ENCODE measurements around the gene REEP1.
A peak's percentile ranks its signal among the peaks of the same experiment; 100 is the strongest.
"Not testable (repeated sequence)": the region's sequence is repeated elsewhere in the genome, so short reads cannot be mapped to it uniquely, and the experiment has no call there.

Gene REEP1

DNA sequence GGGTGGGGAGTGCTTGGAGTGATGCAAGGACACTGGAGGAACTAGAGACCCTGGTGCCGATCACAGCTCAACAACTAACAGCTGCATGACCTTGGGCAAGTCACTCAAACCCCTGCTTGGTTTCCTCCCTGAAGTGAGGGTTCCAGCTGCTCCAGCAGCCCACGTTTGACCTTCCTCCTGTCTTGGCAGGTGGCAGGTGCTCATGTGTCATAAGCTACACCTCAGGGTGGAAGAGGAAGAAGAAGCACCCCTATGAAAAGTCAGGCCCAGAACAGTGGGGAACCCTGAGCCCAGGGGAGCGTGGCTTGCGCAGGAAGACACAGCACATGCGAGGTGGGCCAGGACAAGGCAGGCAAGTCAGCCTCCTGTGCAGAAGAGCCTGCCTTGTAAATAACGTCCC, 95.8 kb downstream of the REEP1 start:
- DNase-seq, result peak in 1 of 2 donors; percentile 10

DNA sequence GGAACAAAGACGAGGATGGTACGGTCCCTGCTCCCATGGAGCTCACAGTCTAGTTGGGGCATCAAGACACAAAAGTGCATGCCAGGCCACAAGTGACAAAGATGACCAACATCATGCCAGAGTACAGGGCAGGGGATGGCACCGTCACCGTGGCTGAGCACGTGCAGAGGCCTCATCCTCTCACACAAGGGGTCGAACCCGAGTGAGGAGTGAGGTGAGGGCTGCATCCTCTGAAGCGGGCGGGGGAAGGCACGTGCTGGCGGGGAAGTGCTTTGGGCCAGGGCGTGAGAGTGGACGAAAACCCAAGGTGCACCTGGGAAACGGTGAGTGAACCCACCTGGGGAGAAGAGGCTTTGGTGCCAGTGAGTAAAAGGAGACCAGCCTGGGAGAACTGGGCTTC, 97.2 kb downstream of the REEP1 start:
- DNase-seq, result no peak

DNA sequence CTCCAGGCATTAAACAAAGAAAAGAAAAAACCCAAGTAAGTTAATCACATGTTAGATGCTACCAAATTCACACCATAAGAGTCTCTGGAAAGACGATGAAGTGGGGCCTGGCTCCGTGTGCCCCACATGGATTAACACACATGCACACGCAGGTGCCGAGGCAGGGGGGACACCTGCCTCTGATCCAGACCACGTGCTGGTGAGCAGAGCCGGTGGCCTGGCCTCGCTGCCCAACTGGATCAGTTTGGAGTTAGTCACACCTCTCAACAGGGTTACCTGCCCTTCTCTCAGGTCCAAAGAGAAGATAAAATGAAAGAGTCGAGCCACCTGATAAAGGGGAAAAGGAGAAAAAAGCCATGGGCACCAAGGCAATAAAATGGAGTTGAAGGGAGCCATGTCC, 97.7 kb downstream of the REEP1 start:
- no peak for DNase-seq

DNA sequence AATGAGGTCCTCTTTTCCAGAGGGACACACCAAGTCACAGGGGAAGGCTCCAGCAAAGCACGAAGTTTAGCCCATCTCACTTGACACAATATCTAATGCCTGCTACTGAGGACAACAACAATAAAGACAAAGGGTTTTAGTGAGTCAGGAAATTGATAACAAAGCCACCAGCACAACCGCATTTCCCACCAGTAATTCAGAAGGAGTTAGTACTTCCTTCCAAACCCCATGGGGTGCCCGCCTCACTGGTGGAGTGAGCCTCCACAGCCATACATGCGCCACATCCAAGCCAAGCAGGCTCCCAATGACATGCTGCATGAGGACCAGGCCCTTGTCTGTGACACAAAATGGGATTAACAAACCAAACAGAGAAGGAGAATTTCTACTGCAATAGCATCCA, 98.1 kb downstream of the REEP1 start:
- DNase-seq, result no peak

DNA sequence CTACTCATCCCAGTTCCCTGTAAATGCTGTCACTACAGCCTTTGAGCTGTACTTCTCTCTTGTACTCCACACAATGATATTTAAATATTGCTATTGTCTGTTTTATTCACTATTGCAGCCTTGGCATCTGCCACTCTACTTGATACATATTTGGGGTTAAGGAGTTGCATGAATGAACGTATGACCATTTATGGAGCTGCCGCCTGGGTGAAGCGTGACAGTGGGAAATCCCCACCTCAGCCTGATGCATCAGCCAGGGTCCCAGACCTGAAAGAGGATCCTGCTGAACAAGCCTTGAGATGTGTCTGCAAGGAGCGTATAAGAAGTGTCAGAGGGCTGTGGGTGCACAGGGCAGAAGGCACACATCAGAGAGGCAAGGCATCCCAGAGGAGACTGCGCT, 99.1 kb downstream of the REEP1 start:
- DNase-seq, result peak; percentile 30 to 73

DNA sequence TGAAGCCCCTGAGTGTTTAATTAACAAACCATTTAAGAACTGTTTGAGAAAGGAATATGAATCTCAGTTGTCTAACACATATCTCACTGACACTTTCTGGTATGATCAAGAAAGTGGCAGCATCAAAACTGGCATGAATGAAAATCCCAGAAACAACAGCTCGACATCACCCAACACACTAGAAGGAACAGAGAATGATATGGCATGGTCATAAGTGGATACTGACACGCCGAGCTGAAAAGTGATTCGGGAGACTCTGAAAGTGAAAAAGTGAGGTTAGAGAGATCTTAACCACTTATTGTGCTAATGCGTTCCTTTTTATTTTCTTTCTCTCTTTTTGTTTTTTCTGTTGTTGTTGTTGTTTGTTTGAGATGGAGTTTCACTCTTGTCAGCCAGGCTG, 100.3 kb downstream of the REEP1 start:
- DNase-seq, result no peak

DNA sequence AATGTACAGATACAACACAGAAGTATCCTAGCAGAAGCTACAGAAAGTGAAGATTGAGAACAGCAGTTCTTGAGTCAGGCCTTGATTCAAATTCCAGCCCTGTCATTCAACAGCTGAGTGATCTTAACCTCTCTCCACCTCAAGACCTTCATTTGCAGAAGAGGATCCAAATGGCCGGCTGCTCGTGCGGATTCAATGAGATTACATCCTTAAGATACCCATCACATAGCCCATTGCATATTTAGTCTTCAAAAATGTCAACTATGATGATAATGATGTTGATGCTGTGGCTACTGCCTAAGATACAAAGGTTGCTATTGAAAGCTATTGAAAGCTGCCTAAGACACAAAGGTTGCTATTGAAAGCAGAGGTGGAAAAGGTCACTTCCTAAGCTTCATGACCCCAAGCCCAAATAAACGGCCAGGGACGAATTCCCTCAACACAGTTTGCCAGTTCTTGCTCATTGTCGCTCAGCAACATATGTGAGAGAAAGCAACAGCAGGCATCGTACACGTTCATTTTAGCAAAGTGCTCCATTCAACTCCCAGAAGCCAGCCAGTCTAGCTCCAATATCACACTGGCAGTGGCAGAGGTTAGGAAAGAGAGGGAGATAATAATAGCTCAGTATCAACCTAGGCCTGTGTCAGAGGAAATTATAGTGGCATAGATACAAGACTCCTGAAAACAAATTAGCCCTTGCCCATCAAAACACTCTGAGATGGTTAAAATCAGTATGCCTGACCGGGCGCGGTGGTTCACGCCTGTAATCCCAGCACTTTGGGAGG, 102.0 kb downstream of the REEP1 start:
- DNase-seq, result no peak

DNA sequence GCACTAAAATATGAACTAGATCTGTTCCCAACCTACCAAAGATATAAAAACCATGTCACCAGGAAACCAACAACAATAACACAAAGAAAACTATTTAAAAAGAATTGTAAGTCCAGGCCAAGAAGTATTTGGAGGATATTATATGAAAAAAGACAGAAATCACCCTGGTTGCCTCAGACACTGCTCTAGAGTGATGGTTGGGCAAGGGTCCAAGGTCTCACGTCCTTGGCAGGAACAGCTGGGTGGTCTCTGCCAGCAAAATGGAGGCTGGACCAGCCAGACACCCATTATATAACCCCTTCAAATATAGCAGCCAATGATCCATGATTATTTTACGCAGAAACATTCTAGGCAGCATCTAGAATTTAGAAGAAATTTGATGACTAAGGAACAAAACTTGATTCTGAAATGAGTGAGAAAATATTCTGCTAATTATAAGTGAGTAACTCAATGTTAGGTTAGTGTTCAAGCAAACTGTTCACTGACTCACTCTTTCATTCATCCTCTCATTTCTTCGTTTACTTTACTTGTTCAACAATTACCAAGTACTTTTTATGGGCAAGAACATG, 102.8 kb downstream of the REEP1 start:
- no peak for DNase-seq

DNA sequence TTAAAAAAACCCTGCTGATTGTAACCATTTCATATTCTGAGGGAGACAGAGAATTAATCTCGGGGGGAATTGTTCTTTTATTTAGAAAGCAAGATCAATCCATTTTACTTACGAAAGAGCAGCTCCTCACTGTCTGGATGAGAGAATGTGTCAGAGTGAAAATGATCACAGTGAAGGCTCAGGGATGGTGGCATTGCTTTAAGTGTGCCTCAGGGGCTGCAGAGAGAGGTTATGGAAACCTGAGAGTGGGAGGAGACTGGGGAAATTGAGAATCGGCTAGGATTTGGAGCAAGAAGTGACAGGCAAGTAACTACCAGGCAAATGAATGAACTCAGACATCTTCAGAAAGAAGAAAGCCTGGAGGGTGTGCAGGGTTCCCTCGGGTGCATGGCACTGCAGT, 104.0 kb downstream of the REEP1 start:
- no peak for DNase-seq

DNA sequence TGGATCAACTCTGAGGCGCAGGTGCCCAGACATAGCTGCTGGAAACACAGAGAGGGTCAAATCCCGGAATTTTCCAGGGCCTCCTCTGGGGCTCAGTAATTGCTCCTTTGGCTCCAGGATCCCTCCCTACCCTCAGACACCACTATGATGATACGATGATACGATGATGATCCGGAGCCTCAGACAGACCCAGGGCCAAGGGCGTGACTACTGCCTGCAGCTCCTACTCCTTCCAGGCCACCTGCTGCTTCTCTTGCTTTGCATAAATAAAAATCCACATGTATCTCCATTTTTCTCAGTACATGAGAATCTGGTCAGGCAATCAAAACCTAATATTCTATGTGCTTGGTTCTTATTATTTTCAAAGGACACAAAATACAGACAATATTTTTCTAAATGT, 104.5 kb downstream of the REEP1 start:
- DNase-seq, result no peak

DNA sequence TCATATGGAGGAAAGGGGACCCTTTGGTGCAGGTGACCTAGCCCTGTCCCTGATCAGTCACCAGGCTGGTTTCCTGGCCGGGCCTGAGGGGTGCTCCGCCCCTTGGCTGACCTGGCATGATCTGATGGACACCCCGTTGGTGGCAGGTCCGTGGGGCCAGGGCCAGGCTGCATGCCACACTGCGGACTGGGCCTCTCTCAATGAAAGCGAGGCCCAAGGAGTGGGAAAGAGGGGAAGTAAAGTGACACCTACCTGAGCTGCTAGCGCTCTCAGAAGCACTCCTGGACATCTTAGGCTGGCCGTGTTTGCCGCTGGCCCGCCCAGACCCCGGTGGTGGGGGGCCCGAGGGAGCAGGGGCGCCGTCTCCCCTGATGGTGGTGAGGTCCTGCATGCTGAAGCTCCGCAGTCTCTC, 105.0 kb downstream of the REEP1 start:
- DNase-seq, result no peak

DNA sequence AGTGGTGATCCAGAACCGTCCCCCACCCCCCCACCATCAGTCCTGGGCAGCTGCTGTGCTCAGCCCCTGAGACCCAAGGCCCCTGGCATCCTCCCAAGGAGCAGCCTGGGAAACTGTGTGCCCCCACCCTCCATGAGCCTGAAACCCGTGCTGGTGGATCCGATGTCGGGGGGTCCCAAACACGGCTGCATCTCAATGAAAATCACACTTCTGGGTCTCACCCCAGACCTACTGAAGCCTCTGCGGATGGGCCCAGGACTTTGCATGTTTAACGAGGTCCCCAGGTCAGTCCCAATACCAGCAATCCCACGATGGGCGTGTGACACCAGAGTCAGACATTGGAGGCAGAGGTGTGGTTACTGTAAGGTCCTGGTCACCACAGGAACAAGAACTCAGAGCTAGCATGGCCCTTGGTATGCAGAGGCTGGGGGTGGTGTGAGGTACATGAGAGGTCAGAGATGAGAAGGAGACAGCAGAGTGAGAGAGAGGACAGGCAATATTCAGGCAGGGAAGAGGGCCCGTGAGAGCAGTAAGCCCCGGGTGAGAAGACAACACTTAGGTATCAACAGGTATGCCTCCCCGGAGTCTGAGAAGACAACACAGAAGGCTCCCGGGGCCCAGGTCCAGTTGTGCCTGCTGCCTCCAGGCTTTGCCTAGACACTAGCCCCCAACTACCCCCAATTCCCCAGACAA, 105.6 kb downstream of the REEP1 start:
- no peak for DNase-seq

DNA sequence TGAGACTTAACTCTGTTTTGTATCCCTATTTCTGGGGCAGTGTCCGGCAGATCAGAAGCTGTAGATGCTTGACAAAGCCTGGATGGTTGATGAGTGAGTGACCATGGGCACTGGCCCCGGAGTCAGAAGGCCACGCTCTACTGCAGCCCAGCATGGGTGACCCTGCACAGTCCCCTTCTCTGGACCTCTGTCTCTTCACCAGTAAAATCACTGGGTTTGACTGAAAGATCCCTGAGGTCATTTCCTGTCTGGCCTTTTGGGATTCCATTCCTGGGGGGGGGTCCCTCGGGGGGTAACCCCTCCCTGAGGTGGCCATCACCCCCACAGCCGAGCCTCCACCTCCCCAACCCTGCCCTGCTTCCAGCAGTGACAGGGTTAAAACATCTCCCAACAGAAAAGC, 106.5 kb downstream of the REEP1 start:
- DNase-seq, result no peak

DNA sequence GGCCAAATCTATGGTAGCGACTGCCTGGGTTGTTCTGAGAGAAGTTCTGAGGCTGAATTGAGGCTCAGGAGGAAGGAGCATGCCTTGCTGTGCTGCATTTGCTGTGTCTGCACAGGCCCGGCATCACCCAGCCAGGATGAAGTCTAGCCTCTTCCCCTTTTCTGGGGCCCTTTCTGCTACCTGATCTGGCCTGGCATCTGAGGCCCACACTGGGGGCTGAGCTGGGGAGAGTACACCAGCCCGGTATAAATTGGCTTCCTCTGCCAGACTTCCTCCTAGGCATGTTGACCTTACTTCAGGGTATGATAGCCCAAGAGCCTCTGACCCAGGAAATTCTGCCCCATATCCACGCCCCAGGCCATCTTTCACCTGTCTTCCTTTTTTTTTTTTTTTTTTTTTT, 108.2 kb downstream of the REEP1 start:
- no peak for DNase-seq

DNA sequence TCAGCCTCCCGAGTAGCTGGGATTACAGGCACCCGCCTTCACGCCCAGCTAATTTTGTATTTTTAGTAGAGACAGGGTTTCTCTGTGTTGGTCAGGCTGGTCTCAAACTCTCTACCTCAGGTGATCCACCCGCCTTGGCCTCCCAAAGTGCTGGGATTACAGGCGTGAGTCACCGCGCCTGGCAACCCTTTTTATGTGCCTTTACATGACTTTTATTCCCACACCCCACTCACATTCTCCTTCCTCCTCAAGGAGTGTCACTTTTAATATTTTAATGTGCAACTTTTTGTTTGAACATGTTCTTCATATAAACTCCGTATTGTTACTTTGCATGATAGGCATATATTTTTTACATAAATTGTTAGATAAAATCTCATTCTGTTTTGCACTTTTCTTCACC, 108.9 kb downstream of the REEP1 start:
- DNase-seq, result not testable (repeated sequence)

DNA sequence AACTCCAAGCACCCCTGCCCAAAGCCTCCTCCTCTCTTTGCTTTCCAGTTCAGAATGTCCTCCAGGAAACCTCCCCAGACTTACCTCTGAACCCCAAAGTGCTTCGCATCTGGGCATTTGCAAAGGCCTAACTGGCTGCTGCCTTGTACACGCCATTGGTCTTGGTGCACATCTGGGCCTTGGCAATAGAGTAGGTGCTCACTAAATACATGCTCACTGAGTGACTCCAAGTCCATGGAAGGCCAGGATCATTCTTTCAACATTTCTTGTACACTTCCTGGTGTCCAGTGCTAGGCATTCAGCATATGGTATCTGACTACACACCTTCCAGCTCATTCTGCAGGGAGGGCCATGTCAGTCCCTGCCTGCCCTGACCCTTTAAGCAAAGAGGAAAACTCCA, 109.7 kb downstream of the REEP1 start:
- DNase-seq, result no peak

DNA sequence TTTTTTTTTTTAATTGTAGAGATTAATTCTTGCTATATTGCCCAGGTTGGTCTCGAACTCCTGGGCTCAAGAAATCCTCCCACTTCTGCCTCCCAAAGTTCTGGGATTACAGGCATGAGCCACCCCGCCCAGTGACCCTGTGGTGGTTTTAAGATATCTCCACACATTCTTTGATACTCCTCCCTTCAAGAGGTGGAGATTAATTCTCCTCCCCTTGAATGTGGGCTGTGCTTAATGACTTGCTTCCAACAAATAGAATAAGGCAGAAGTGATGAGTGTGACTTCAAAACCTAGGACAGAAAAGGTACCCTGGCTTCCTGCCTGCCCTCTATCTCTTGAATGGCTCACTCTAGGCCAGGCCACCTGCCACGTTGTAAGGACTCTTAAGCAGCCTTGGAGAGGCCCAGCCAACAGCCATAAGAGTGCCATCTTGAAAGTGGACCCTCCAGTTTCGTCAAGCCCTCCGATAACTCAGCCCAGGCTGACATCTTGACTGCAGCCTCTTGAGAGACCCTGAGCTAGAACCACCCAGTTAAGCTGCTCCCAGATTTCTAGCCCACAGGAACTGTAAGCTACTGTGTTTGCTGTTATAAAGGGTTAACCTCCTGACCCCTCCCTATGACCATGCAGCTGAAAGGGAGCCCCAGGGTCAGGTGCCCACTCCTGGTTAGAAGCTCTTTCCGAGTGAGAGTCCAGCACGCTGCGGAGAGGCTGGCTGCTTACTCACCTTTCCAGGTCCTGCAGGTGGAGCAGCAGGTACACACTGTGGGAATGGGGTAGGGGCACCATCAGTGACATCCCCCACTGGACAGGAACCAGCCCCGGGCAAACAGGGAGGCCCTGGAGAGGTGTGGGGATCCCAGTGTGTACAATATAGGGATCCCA, 110.5 kb downstream of the REEP1 start:
- DNase-seq, result no peak

DNA sequence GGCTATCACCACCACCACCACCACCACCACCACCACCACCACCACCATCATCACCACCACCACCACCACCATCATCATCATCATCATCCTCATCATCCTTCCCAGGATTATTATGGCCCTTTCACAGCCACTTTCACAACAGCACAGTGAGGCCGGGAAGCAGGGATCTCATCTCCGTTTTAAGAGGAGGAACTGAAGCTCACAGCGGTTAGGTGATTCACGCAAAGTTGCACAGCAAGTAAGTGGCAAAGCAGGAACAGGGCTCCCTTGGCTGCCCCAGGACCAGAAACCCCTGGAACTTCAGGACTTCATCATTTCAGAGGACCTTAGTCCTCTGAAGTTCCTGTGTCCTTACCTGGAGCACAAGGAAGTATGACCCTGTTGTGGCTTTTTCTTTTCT, 111.4 kb downstream of the REEP1 start:
- DNase-seq, result peak in 1 of 2 donors; percentile 24

DNA sequence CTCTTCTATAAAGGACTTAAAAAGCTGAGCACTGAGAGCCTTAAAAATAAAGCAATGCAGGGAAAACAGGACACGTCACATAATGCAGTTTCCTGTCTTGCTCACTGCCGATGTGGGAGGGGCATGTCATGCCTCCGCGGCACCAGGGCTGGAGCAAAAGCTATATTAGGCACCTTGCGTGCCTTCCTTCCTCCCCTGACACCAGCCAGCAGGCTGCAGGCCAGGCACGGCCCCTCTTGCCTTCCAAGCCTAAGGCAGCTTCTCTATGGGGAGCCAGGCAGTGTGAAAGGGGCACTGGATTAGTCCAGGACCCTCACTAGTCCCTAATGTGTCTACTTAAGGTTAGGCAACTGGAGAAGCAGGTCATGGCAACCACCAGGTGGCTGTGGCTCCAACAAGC, 111.8 kb downstream of the REEP1 start:
- peak; percentile 38 to 70 for DNase-seq

DNA sequence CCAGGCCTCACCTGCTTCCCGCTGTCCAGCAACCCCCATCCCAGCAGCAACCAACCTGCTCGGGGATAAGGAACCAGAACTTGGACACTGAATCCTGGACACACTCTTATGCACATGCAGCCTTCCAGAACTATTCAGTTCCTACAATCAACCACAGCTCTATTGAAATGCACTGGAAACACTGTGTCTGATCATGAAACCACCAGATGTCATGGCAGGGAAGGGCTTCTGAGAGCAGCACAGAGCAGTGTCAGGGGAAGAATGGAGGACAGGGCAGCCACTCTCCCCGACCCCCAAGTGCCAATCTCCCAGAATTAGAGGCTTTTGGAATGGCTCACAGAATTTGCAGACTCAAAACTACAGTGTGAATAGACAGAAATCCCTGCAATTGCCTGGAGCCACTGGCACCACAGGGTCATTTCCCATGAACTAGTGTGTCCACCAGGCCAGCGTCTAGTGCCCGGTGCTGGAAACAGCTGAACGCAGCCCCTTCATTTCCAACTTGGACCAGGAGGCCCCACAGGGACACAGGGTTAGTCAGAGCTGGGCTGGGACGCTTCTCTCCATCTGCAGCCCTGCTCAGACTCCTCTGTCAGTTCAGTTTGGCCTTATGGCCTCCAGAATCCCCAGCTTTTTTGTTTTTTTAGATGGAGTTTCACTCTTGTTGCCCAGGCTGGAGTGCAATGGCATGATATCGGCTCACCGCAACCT, 112.6 kb downstream of the REEP1 start:
- DNase-seq, result no peak

DNA sequence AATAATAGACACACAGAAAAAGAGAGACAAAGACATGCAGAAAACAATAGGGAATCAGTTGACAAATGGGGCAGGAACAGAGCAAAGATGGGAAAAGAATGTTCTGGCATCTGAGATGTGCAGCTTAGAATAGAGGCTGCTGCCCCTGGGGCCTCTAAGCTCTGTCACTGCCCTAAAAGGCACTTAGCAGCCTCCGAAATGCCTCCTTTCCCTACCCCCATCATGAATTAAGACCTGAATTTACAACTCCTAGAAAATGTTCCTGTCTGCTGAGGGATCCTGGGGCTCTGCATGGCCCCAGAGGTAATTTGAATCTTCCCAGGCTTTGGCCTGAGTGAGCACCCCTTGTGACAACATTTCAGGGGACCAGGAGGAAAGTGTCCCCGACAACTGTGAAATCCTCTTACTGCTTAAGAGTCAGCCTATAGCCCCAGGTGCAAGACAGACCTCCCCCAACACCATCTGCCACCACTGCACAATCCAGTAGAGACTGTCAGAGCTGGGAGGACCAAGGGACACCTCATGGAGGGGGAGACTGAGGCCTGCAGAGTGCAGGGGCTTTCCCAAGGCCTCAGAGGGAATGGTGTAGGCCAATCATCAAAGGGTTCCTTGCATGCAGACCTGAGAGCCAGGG, 113.4 kb downstream of the REEP1 start:
- DNase-seq, result no peak
